OCI-LY7 (cell line): Measurements from ENCODE around the gene SUPT16H.

ENCODE experiments used
- EZH2phosphoT487 ChIP-seq: fragments of 200-600 bp; sonication (generic); IDR thresholded peaks from 2 replicates; pipeline ENCODE4 v1.6.1; 2018; ENCODE audit warnings: low read depth, borderline replicate concordance, mild to moderate bottlenecking, mixed run types, antibody characterized with exemption, low read length, moderate library complexity, mixed read lengths
- TF ChIP-seq, protein P1 (sequence below): fragments of 200-600 bp; sonication (generic); conservative IDR thresholded peaks from 2 replicates; pipeline ENCODE4 v1.5.1; 2014; ENCODE audit warnings: mild to moderate bottlenecking, antibody characterized with exemption, low read length, moderate library complexity, mixed read lengths

DNA sequence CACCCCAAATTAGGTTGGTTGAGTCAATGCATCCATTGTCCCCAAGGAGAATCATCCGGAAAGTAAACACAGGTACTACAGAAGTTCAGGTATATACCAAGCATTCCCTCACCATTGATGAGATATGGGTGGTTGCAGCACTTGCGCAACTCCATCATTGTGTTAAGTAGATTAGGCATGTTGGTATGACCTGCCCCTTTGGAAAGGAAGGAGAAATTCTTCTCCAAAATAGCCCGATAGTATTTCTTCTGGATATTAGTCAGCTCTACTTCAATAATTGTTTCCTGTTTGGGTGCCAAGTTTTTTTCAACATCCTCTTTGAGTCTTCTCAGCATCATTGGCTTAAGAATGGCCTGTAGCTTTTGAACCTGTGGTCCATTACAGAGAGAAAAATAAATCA, 21.3 kb upstream of the SUPT16H start:
- TF ChIP-seq, protein P1, sequence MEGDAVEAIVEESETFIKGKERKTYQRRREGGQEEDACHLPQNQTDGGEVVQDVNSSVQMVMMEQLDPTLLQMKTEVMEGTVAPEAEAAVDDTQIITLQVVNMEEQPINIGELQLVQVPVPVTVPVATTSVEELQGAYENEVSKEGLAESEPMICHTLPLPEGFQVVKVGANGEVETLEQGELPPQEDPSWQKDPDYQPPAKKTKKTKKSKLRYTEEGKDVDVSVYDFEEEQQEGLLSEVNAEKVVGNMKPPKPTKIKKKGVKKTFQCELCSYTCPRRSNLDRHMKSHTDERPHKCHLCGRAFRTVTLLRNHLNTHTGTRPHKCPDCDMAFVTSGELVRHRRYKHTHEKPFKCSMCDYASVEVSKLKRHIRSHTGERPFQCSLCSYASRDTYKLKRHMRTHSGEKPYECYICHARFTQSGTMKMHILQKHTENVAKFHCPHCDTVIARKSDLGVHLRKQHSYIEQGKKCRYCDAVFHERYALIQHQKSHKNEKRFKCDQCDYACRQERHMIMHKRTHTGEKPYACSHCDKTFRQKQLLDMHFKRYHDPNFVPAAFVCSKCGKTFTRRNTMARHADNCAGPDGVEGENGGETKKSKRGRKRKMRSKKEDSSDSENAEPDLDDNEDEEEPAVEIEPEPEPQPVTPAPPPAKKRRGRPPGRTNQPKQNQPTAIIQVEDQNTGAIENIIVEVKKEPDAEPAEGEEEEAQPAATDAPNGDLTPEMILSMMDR: no peak
- TF ChIP-seq EZH2phosphoT487: no peak
